ENCODE measurements around the gene MAP3K13.

MAP3K13 gene

DNA sequence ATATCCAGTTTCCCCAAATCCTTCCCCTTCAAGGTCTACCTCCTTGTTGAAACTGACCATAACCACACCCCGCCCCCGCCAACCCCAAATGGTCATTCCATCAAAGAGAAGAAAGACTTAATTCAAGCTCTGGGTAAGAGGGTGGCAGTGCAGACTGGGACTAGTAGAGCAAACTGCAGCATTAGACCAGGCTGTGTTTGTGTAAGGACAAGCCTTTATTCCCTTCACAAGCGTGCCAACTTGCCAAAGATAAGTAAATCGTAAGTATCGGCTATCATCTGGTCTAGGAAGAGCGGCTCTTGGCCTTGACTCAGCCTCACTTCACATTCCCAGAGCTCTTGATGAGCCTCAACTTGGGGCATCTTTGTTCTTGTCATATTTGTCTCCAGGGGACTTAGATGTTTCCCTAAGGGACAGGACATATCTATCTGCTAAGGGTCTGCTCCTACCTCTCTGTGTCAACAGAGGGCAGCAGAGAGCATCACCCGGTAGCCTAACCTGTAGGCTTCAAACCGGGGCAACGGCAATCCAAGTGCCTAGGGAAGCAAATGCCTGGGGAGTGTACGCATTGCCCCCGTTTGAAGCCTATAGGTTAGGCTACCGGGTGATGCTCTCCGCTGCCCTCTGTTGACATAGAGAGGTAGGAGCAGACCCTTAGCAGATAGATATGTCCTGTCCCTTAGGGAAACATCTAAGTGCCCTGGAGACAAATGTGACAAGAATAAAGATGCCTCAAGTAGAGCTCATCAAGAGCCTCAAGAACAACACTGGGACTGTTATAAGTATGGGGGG, 8.9 kb upstream of the MAP3K13 start:
- DNase-seq (ENCODE audit: low read depth in 2 of 2): peak; percentile 56 to 67

DNA sequence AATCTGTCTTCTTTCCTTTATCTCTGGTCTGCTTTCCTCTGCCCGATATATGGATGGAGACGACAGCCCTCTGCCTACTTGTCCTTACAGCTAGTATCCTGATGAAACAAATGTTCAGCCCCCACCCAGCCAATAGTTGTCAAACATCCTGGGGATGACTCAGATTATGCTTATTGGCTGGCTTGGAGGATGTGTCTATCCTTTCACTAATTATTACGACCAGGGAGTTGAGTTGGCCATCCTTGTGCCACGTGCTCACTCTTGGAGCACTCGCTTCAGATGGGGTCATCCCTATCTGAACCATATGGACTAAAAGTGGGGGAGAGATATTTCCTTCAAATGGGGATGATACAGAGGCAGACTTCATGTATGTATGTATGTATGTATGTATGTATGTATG, 6.4 kb upstream of the MAP3K13 start:
- H3K4me3 ChIP-seq (replicated peaks in 1 of 2; ENCODE audit: low read depth in 2 of 2, low read length in 2 of 2): no peak overlapping the region
- TF ChIP-seq, protein P1, sequence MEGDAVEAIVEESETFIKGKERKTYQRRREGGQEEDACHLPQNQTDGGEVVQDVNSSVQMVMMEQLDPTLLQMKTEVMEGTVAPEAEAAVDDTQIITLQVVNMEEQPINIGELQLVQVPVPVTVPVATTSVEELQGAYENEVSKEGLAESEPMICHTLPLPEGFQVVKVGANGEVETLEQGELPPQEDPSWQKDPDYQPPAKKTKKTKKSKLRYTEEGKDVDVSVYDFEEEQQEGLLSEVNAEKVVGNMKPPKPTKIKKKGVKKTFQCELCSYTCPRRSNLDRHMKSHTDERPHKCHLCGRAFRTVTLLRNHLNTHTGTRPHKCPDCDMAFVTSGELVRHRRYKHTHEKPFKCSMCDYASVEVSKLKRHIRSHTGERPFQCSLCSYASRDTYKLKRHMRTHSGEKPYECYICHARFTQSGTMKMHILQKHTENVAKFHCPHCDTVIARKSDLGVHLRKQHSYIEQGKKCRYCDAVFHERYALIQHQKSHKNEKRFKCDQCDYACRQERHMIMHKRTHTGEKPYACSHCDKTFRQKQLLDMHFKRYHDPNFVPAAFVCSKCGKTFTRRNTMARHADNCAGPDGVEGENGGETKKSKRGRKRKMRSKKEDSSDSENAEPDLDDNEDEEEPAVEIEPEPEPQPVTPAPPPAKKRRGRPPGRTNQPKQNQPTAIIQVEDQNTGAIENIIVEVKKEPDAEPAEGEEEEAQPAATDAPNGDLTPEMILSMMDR (IDR thresholded peaks at IDR 0.05; ENCODE audit: low read depth, low read length): no peak
- no peak for DNase-seq (ENCODE audit: low read depth in 2 of 2)

More for the DNA sequence above, 8.9 kb upstream of the MAP3K13 start:
- no peak overlapping the region for H3K4me3 ChIP-seq (replicated peaks in 1 of 2; ENCODE audit: low read depth in 2 of 2, low read length in 2 of 2)
- TF ChIP-seq, protein P1 (IDR thresholded peaks at IDR 0.05; ENCODE audit: low read depth, low read length): peak; percentile 70

DNA sequence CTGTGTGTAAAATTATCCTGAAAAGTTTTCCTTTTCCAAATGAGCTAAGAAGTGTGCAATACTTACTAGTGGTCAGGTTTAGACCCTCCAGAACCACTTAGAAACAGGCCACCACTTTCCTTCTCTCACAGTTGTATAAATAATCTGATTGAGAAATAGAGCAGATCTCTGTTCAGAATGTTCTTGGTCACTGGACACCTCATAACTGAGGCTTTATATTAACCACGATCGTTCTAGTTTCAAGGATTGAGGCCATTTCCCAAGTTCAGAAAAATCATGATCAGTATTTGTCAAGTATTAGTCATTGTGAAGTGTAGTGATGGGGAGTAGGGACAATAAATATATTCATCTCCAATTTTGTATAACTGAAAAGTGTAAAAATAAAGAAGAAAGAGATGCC, 1.0 kb upstream of the MAP3K13 start:
- DNase-seq (ENCODE audit: low read depth in 2 of 2): peak in 1 of 2 donors; percentile 64
- no peak overlapping the region for H3K4me3 ChIP-seq (replicated peaks in 1 of 2; ENCODE audit: low read depth in 2 of 2, low read length in 2 of 2)
- TF ChIP-seq, protein P1 (IDR thresholded peaks at IDR 0.05; ENCODE audit: low read depth, low read length): no peak

DNA sequence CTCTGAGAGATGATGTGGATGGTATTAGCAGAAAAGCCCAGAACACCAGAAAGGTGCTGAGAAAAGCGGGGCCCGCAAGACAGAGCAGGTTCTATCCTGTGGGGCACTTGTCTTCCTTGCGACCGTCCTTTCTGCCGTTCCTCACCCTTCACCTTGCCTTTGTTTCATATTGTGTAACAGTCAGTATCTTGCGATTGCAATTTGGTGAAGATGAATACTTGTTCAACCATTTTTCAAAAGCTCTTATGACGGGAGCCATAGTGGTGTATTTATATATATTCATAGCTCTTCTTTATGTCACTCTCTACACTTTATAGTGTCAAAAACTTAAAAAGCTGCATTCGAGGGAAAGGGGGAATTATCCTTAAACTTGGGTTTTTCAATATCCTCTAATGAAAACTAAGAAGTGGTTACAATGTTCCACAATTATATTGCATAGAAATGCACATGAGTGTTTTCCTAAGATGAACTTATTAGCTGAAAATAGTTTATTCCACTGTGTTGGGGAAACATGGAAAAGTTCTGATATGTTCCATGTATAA, 797 bp downstream of the MAP3K13 start:
- no peak for DNase-seq (ENCODE audit: low read depth in 2 of 2)
- H3K4me3 ChIP-seq (replicated peaks in 1 of 2; ENCODE audit: low read depth in 2 of 2, low read length in 2 of 2): peak overlapping the region; percentile 27 to 59
- TF ChIP-seq, protein P1 (IDR thresholded peaks at IDR 0.05; ENCODE audit: low read depth, low read length): no peak

DNA sequence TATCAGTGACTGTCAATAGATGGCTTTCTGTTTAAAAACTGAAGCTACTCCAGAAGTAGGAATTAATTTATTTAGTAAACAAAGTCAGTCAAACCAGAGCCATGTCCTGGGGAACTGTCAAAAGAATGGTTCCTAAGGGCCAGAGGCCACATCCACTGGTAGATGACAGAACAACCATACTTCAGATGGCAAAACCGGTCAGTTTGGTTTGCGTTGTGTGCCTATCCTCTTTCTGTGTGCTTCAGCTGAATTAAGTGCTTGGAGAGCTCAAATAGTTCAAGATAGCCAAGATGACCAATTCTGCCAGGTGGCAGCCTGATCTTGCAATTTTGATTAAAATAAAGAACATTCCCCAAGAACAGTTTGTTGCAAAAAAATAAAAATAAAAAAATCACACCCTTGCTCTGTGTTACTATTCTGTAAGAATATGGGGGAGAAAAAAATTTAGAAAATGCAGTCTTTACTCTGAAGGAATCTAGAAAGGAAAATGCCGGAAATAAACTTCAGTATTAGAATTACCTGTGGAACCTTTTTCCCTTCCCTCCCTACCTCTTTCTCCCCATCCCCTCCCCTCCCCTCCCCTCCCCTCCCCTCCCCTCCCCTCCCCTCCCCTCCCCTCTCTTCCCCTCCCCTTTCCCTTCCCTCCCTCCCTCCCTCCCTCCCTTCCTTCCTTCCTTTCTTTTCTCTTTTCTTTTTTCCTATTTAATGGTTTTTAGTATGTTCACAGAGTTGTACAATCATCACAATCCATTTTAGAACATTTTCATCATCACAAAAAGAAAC, 2.5 kb downstream of the MAP3K13 start:
- H3K4me3 ChIP-seq (replicated peaks in 1 of 2; ENCODE audit: low read depth in 2 of 2, low read length in 2 of 2): no peak overlapping the region
- DNase-seq (ENCODE audit: low read depth in 2 of 2): no peak
- TF ChIP-seq, protein P1 (IDR thresholded peaks at IDR 0.05; ENCODE audit: low read depth, low read length): no peak

DNA sequence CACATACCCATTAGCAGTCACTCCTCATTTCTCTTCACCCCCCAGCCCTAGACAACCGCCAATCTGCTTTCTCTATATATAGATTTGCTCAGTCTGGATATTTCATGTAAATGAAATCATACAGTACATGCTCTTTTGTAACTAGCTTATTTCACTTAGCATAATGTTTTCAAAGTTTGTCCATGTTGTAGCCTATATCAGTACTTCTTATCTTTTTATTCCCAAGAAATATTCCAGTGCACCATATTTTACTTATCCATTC, 3.1 kb downstream of the MAP3K13 start:
- TF ChIP-seq, protein P1 (IDR thresholded peaks at IDR 0.05; ENCODE audit: low read depth, low read length): no peak

More for the DNA sequence above, 3.1 kb downstream of the MAP3K13 start:
- no peak overlapping the region for H3K4me3 ChIP-seq (replicated peaks in 1 of 2; ENCODE audit: low read depth in 2 of 2, low read length in 2 of 2)
- DNase-seq (ENCODE audit: low read depth in 2 of 2): no peak
